HK-2 (cell line): ENCODE data around the gene R3HDM2.

Experiments used
- DNase-seq: peaks from one replicate; pipeline ENCODE4 v3.0.0-alpha.2; 2018; ENCODE audit not compliant: unreplicated experiment

Gene R3HDM2

GRCh38 chr12:57430931-57431566 is at the start of gene R3HDM2:
R3HDM2 (minus strand) TSS chr12:57431043; CDS start chr12:57310428, 120,615 bp downstream.
- peak; percentile 96 for DNase-seq

GRCh38 chr12:57479376-57480115 is 48.7 kb upstream of the R3HDM2 start, which contains the start of gene ARHGAP9:
ARHGAP9 (minus strand) TSS chr12:57479866; CDS start chr12:57479406, 460 bp downstream.
- no peak for DNase-seq

- DNase-seq: no peak
Measured at GRCh38 chr12:57479043-57479375, 48.2 kb upstream of the R3HDM2 start.

GRCh38 chr12:57477710-57478681 is 47.2 kb upstream of the R3HDM2 start:
- DNase-seq: no peak

GRCh38 chr12:57476993-57477709 is 46.3 kb upstream of the R3HDM2 start:
- no peak for DNase-seq

GRCh38 chr12:57476162-57476992 is 45.5 kb upstream of the R3HDM2 start:
- no peak for DNase-seq

GRCh38 chr12:57475271-57476161 is 44.7 kb upstream of the R3HDM2 start:
- no peak for DNase-seq

- no peak for DNase-seq
Measured at GRCh38 chr12:57474862-57475261, 44.0 kb upstream of the R3HDM2 start.

GRCh38 chr12:57474430-57474829 is 43.6 kb upstream of the R3HDM2 start:
- no peak for DNase-seq

GRCh38 chr12:57473886-57474285 is 43.0 kb upstream of the R3HDM2 start:
- DNase-seq: no peak

GRCh38 chr12:57473392-57473791 is 42.5 kb upstream of the R3HDM2 start:
- DNase-seq: no peak

- no peak for DNase-seq
Measured at GRCh38 chr12:57472391-57472790, 41.5 kb upstream of the R3HDM2 start.

GRCh38 chr12:57471661-57472060 is 40.8 kb upstream of the R3HDM2 start:
- DNase-seq: no peak

GRCh38 chr12:57470970-57471656 is 40.3 kb upstream of the R3HDM2 start:
- no peak for DNase-seq

GRCh38 chr12:57470286-57470969 is 39.6 kb upstream of the R3HDM2 start:
- DNase-seq: no peak

- no peak for DNase-seq
Measured at GRCh38 chr12:57469296-57470164, 38.7 kb upstream of the R3HDM2 start.

- DNase-seq: no peak
Measured at GRCh38 chr12:57467915-57468314, 37.1 kb upstream of the R3HDM2 start.
